Thyroid gland (tissue), 4 donors: ENCODE data around the gene PPID. TPM values are rescaled to one million over a fixed set of nuclear protein-coding genes. Genes with fewer than 3 reads are reported as not detected.

Experiments
- DNase-seq, 2 donors: peaks; one replicate each; pipeline ENCODE4 v3.0.0-alpha.2; 2019
- H3K27ac ChIP-seq, 3 donors: fragments of 200-600 bp; sonication (generic); 1 replicate in 2 of 3; 2 replicates in 1 of 3; pipeline ENCODE4 v1.5.1; 2016 to 2019; ENCODE audit warnings: mild to moderate bottlenecking in 1 of 3, moderate library complexity in 1 of 3
- H3K27me3 ChIP-seq: fragments of 200-600 bp; sonication (generic); one replicate; pipeline ENCODE4 v1.5.1; 2019
- H3K36me3 ChIP-seq, 2 donors: fragments of 200-600 bp; sonication (generic); one replicate each; pipeline ENCODE4 v1.5.1; 2016 to 2019
- H3K4me1 ChIP-seq, 2 donors: fragments of 200-600 bp; sonication (generic); one replicate each; pipeline ENCODE4 v1.5.1; 2017 to 2019
- H3K4me3 ChIP-seq, 3 donors: fragments of 200-600 bp; sonication (generic); replicated peaks in 1 of 3; 1 replicate in 2 of 3; 2 replicates in 1 of 3; pipeline ENCODE4 v1.5.1; 2016; ENCODE audit warnings: mild to moderate bottlenecking in 1 of 3
- H3K9me3 ChIP-seq: fragments of 200-600 bp; sonication (generic); one replicate; pipeline ENCODE4 v1.5.1; 2017
- CTCF ChIP-seq, 6 experiments: fragments of 200-600 bp in 3 of 6; fragments of 450-650 bp in 3 of 6; sonication (generic) in 3 of 6; IDR thresholded peaks; one replicate each; pipeline ENCODE4 v1.5.1; 2016 to 2019; ENCODE audit warnings: antibody characterized with exemption in 6 of 6, mild to moderate bottlenecking in 2 of 6, inconsistent platforms in 1 of 6, moderate library complexity in 1 of 6
- POLR2A ChIP-seq, 2 donors: fragments of 450-650 bp; IDR thresholded peaks; one replicate each; pipeline ENCODE4 v1.6.1; 2017; ENCODE audit warnings: antibody characterized with exemption in 2 of 2, mild to moderate bottlenecking in 2 of 2, moderate library complexity in 1 of 2
- WGBS, 2 donors: methylation state at CpG; one replicate each; pipeline ENCODE4 v1.1.5; 2017; 5-methylcytosine and 5-hydroxymethylcytosine counted together
- intact Hi-C: fragments of 100-400 bp; cut with DNase I; formaldehyde crosslinking; loops from one replicate; pipeline ENCODE4 v1.15.1; 2023
- total RNA-seq, 4 donors: library from RNA; depleted of rRNA; stranded (reverse); fragments of >200 nt; gene quantifications; one replicate each; pipeline ENCODE4 v1.2.3, GENCODE V29; 2016

Gene PPID
- total RNA-seq, 4 donors from 2014 or later: 6.8 to 24.4 (median 19.9) TPM

GRCh38 chr4:158678767-158679166 lies 44.4 kb downstream of the PPID start:
- H3K36me3 ChIP-seq: peaks cover 0 to 10% of the 10 kb centered on the region in 2 donors
- WGBS, 2 donors: 95 to 96% methylated on average over 2 of the region's 2 CpGs
- no peak for TF ChIP-seq POLR2A (IDR thresholded peaks at IDR 0.05)
- no peaks in the 10 kb centered on the region for H3K27me3 ChIP-seq
- intact Hi-C loops: no loop called here
- H3K4me3 ChIP-seq: no peak overlapping the region
- H3K9me3 ChIP-seq: no peaks in the 10 kb centered on the region
- DNase-seq: no peak
- H3K4me1 ChIP-seq: no peaks in the 10 kb centered on the region
- no peak overlapping the region for H3K27ac ChIP-seq

GRCh38 chr4:158676076-158676475 lies 47.1 kb downstream of the PPID start:
- Histone ChIP-seq H3K4me3 (no peak overlapping the region), H3K4me1 (peaks cover 4 to 6% of the 10 kb centered on the region in 2 donors), H3K27me3 (no peaks in the 10 kb centered on the region), H3K27ac (no peak overlapping the region), H3K9me3 (no peaks in the 10 kb centered on the region), H3K36me3 (no peaks in the 10 kb centered on the region)
- intact Hi-C loops: no loop called here
- TF ChIP-seq CTCF (IDR thresholded peaks at IDR 0.05) (no peak), POLR2A (IDR thresholded peaks at IDR 0.05) (no peak)
- WGBS, 2 donors: 85 to 91% methylated on average over 5 of the region's 5 CpGs
- no peak for DNase-seq

- H3K27ac ChIP-seq: no peak overlapping the region
- H3K4me1 ChIP-seq: peaks cover 10 to 11% of the 10 kb centered on the region in 2 donors
- WGBS, 2 donors: 85 to 88% methylated on average over 3 of the region's 3 CpGs
- no peak overlapping the region for H3K4me3 ChIP-seq
- no peaks in the 10 kb centered on the region for H3K9me3 ChIP-seq
- no peak for DNase-seq
- intact Hi-C loops: no loop called here
- H3K27me3 ChIP-seq: no peaks in the 10 kb centered on the region
- no peaks in the 10 kb centered on the region for H3K36me3 ChIP-seq
- no peak for TF ChIP-seq POLR2A (IDR thresholded peaks at IDR 0.05)
- TF ChIP-seq CTCF (IDR thresholded peaks at IDR 0.05): no peak
These were observed 49.6 kb downstream of the PPID start for GRCh38 chr4:158673633-158674032.

GRCh38 chr4:158671915-158672806 lies 51.0 kb downstream of the PPID start, which contains the start of gene ETFDH:
ETFDH (plus strand) TSS chr4:158672296; CDS start chr4:158672457, 161 bp downstream.
- Histone ChIP-seq H3K4me1 (peaks cover 10 to 11% of the 10 kb centered on the region in 2 donors), H3K36me3 (no peaks in the 10 kb centered on the region), H3K27ac (peak within 1 kb of the TSS; percentile 94 to 98 (median 96)), H3K9me3 (no peaks in the 10 kb centered on the region), H3K27me3 (no peaks in the 10 kb centered on the region), H3K4me3 (peak within 1 kb of the TSS; percentile 56 to 94 (median 91))
- TF ChIP-seq POLR2A (IDR thresholded peaks at IDR 0.05) (peak; percentile 59 to 94), CTCF (IDR thresholded peaks at IDR 0.05) (peak; percentile 30 to 76 (median 64))
- peak; percentile 99 for DNase-seq
- intact Hi-C loops: no loop called here
- WGBS, 2 donors: 0 to 3% methylated on average over 19 to 48 of the region's 60 CpGs

- H3K4me1 ChIP-seq: peaks cover 10 to 11% of the 10 kb centered on the region in 2 donors
- intact Hi-C loops: no loop called here
- H3K36me3 ChIP-seq: no peaks in the 10 kb centered on the region
- WGBS, 2 donors: 0% methylated on average over 3 to 20 of the region's 20 CpGs
- TF ChIP-seq POLR2A (IDR thresholded peaks at IDR 0.05) (no peak), CTCF (IDR thresholded peaks at IDR 0.05) (no peak)
- no peaks in the 10 kb centered on the region for H3K9me3 ChIP-seq
- H3K27me3 ChIP-seq: no peaks in the 10 kb centered on the region
- peak within 1 kb of the TSS; percentile 56 to 94 (median 91) for H3K4me3 ChIP-seq
- H3K27ac ChIP-seq: peak within 1 kb of the TSS; percentile 94 to 98 (median 96)
- no peak for DNase-seq
These were observed 51.6 kb downstream of the PPID start, which contains the start of gene C4orf46 for GRCh38 chr4:158671665-158671914. C4orf46 (minus strand) TSS chr4:158671887; CDS start chr4:158671801, 86 bp downstream.
